NT2/D1 (cell line): ENCODE results near the gene NSUN3.

Experiments
- DNase-seq: peaks from one replicate; pipeline ENCODE4 v3.0.0-alpha.2; 2011; ENCODE audit warnings: low read depth, low spot score
- H3K27me3 ChIP-seq: 2 replicates; pipeline ENCODE4 v1.6.0; 2011; ENCODE audit warnings: mild to moderate bottlenecking; ENCODE audit not compliant: insufficient read length, insufficient read depth
- H3K36me3 ChIP-seq: 2 replicates; pipeline ENCODE4 v1.6.1; 2011; ENCODE audit warnings: mild to moderate bottlenecking, low read length, mixed read lengths; ENCODE audit not compliant: insufficient read depth, insufficient read length
- H3K4me1 ChIP-seq: 2 replicates; pipeline ENCODE4 v1.5.1; 2011; ENCODE audit not compliant: insufficient read depth, insufficient read length
- H3K4me3 ChIP-seq: 2 replicates; pipeline ENCODE4 v1.5.1; 2011; ENCODE audit warnings: low read depth; ENCODE audit not compliant: insufficient read length
- H3K9ac ChIP-seq: 2 replicates; pipeline ENCODE4 v1.6.0; 2011; ENCODE audit warnings: low read depth; ENCODE audit not compliant: insufficient read length
- H3K9me3 ChIP-seq: 2 replicates; pipeline ENCODE4 v1.5.1; 2011; ENCODE audit warnings: mild to moderate bottlenecking, low read length; ENCODE audit not compliant: insufficient read depth
- SUZ12 ChIP-seq: IDR thresholded peaks from 2 replicates; pipeline ENCODE4 v1.6.1; 2011; ENCODE audit not compliant: insufficient read length, insufficient read depth; ENCODE audit errors: extremely low read depth
- YY1 ChIP-seq: IDR thresholded peaks from 2 replicates; pipeline ENCODE4 v1.6.1; 2011; ENCODE audit not compliant: insufficient read length, insufficient read depth
- ZNF274 ChIP-seq: IDR thresholded peaks from 2 replicates; pipeline ENCODE4 v1.6.1; 2011; ENCODE audit warnings: mild to moderate bottlenecking, low read depth, low read length

NSUN3 gene

DNA sequence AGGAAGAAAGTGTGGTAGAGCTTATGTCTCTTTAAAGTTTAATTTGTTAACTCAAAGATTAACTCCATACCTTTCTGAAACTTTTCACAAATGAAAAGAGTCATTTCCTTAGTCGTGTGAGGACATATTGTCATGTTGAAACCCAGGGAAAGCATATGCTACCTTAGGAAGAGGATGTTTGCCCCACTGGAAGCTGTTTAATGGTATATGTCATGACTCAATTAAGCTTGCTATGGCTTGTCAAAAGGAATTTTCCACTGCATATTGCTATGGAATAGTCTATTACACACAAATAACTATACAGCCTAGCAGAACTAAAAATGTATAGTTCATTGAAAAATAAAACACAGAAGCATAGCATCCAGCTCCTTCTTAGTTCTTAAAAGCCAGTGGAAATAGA is 69.9 kb downstream of the NSUN3 start:
- H3K36me3 ChIP-seq, result no peaks in the 10 kb centered on the region
- no peak for TF ChIP-seq ZNF274
- TF ChIP-seq YY1, result no peak
- TF ChIP-seq SUZ12, result no peak
- no peak for DNase-seq
- H3K4me1 ChIP-seq, result no peaks in the 10 kb centered on the region
- no peak overlapping the region for H3K4me3 ChIP-seq
- no peaks in the 10 kb centered on the region for H3K27me3 ChIP-seq
- H3K9ac ChIP-seq, result no peak overlapping the region
- no peaks in the 10 kb centered on the region for H3K9me3 ChIP-seq

DNA sequence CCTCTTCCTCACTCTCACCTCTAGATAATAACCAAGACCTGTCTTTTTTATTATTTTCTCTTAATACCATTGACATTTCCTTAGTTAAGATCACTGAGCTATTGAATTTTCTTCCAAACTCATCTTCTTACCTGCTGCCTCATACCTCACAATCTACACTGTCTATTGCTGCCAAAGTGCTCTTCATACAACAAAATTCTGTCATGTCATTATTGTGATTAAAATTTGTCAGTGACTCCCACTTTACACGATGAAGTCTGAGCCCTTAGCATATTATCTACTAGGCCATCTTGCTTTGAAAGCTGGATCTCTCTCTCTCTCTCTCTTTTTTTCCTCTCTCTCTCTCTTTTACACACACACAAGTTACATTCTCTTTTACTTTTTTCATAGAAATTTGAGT is 73.3 kb downstream of the NSUN3 start:
- Histone ChIP-seq H3K9ac (no peak overlapping the region), H3K27me3 (no peaks in the 10 kb centered on the region), H3K4me3 (no peak overlapping the region), H3K4me1 (no peaks in the 10 kb centered on the region), H3K36me3 (no peaks in the 10 kb centered on the region), H3K9me3 (no peaks in the 10 kb centered on the region)
- TF ChIP-seq ZNF274 (no peak), SUZ12 (no peak), YY1 (no peak)
- DNase-seq, result no peak

DNA sequence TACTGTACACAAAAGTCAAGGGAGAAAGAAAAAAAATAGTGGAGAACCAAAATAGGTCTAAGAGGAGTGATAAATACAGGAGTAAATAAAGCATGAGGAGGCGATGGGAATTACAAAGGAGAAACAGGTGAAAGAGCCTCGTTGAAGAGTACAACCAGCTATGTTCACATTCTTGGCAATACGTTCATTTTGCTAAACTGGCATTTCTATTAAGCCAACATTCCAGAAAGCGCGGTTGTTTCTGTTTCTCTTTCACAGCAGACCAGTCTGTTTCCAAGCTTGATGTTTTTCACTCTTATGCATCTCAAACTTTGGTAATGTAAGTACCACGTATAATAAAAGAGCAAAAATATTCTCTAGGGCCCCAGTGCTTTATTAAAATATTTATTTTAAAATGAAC is 74.5 kb downstream of the NSUN3 start:
- Histone ChIP-seq H3K27me3 (no peaks in the 10 kb centered on the region), H3K9ac (no peak overlapping the region)

DNA sequence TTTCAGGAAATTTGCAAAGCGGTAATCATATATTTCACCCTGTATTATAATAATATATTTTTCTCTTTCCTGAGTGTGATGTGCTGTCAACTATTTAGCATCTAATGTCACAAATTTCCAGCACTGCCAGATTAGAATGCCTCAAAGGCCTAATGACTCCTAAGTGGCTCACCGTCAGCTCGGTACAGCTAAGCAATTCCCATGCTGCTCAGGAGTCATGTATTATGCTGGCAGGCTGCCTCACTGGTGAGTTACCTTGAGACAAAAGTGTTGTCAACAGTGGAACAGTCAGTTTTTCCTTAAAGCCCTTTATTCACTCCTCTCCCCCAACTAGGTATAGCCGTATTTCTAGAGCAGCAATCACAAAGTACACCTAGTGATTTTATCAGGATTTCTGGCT is 83.6 kb downstream of the NSUN3 start:
- H3K36me3 ChIP-seq, result no peaks in the 10 kb centered on the region
- TF ChIP-seq SUZ12, result no peak
- no peak for TF ChIP-seq YY1
- no peak for TF ChIP-seq ZNF274
- no peaks in the 10 kb centered on the region for H3K4me1 ChIP-seq
- no peak overlapping the region for H3K9ac ChIP-seq
- no peaks in the 10 kb centered on the region for H3K9me3 ChIP-seq
- H3K27me3 ChIP-seq, result no peaks in the 10 kb centered on the region
- no peak for DNase-seq
- H3K4me3 ChIP-seq, result no peak overlapping the region

More for the DNA sequence above, 74.5 kb downstream of the NSUN3 start:
- Histone ChIP-seq H3K9me3 (no peaks in the 10 kb centered on the region), H3K36me3 (no peaks in the 10 kb centered on the region), H3K4me3 (no peak overlapping the region), H3K4me1 (no peaks in the 10 kb centered on the region)
- no peak for TF ChIP-seq SUZ12
- no peak for TF ChIP-seq YY1
- no peak for TF ChIP-seq ZNF274
- DNase-seq, result no peak

DNA sequence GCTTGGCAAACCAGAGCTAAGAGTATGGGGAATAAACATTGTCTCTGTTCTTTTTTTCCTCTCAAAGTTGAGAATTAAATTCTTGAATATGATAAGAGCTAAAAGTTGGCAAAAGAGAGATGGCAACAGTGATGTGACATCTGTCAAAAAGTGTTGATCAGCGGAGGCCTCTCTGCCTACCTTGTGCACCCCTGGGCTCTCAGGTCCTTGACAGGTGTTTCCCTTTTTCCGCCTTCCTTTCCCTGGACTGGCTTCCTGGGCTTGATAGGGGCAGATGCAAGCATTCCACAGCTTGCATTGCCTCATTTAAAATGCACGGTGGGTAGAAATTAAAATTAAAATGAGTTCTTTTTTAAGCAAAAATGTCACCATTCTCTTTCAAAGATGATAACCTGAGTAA is 84.2 kb downstream of the NSUN3 start:
- Histone ChIP-seq H3K9ac (no peak overlapping the region), H3K27me3 (no peaks in the 10 kb centered on the region), H3K4me1 (no peaks in the 10 kb centered on the region), H3K4me3 (no peak overlapping the region), H3K9me3 (no peaks in the 10 kb centered on the region), H3K36me3 (no peaks in the 10 kb centered on the region)
- DNase-seq, result no peak
- TF ChIP-seq SUZ12 (no peak), ZNF274 (no peak), YY1 (no peak)

DNA sequence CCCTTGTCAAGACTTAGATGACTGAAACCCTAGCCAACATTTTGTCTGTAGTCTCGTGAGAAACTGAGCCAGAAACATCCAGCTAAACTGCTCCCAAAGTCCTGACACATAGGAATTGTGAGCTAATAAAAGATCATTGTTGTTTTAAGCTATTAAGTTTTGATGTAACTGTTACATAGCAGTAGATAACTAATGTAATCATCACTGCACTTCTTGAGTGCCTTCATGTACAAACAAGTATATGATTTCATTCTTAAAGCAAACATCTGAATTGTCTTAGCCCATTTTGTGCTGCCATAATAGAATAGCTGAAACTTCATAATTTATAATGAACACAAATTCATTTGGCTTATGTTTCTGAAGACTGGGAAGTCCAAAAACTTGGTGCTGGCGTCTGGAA is 87.3 kb downstream of the NSUN3 start:
- Histone ChIP-seq H3K9ac (no peak overlapping the region), H3K9me3 (no peaks in the 10 kb centered on the region), H3K36me3 (no peaks in the 10 kb centered on the region), H3K4me3 (no peak overlapping the region), H3K27me3 (no peaks in the 10 kb centered on the region), H3K4me1 (no peaks in the 10 kb centered on the region)
- TF ChIP-seq SUZ12, result no peak
- no peak for TF ChIP-seq ZNF274
- TF ChIP-seq YY1, result no peak
- DNase-seq, result no peak

DNA sequence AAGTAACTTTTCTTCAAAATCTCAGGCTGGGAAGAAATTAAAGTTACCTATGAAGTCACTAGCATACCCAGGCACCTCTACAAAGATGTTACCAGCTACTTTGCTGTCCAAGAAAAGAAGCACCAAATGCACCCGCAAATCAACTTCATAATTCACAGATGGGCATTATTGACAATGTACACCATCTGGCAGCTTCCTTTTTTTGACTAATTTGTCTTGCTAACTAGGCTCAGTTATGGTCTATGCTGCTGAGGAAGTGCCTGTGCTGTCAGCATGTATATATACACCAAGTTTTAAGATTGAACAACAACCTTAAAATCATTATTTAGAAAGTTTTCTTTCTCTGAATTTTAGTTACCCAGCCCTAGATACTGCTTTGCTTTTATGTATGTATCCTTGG is 93.8 kb downstream of the NSUN3 start:
- Histone ChIP-seq H3K36me3 (no peaks in the 10 kb centered on the region), H3K4me1 (no peaks in the 10 kb centered on the region), H3K4me3 (no peak overlapping the region), H3K27me3 (no peaks in the 10 kb centered on the region), H3K9ac (no peak overlapping the region), H3K9me3 (no peaks in the 10 kb centered on the region)
- TF ChIP-seq ZNF274, result no peak
- no peak for TF ChIP-seq SUZ12
- no peak for TF ChIP-seq YY1
- DNase-seq, result no peak

DNA sequence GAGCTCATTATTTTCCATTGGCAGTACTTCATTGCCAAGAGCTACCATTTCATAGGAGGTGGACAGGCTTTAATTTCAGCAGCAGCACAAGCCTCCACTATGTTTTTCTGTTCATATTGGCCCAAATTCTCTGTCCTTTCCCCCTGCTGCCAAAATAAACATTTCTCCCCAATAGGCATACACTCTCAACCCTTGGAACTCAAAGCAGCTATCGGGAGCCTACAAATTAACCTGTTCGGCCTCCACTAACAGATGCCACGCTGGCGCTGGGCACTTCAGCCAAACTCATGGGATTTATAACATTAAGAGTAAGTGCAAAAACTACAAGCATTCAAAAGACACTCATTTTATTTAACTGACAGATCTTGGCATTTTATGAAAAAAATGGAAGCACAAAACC is 95.7 kb downstream of the NSUN3 start:
- Histone ChIP-seq H3K9me3 (no peaks in the 10 kb centered on the region), H3K9ac (no peak overlapping the region), H3K36me3 (no peaks in the 10 kb centered on the region), H3K4me1 (no peaks in the 10 kb centered on the region), H3K4me3 (no peak overlapping the region), H3K27me3 (no peaks in the 10 kb centered on the region)
- no peak for DNase-seq
- no peak for TF ChIP-seq SUZ12
- TF ChIP-seq YY1, result no peak
- TF ChIP-seq ZNF274, result no peak
